Measurements from ENCODE around the gene SEMA4B.

- TF ChIP-seq POLR2A (IDR thresholded peaks at IDR 0.05): peak; percentile 59
- peak in 1 of 4 experiments; percentile 3 for TF ChIP-seq CTCF (IDR thresholded peaks at IDR 0.05)
- TF ChIP-seq POLR2AphosphoS5 (IDR thresholded peaks at IDR 0.05): no peak
Measured at GRCh38 chr15:90234096-90234988, 33.2 kb downstream of the SEMA4B start, which contains the start of gene GDPGP1.
